ENCODE results near the gene PAPOLG. TPM values are rescaled to one million over a fixed set of nuclear protein-coding genes. Genes with fewer than 3 reads are reported as not detected.

PAPOLG gene
- total and polyA plus RNA-seq, 2 of the 13 experiments (the other 11 are each of a cell fraction or from before 2014, with no cell fraction given), result 10.1 to 10.4 TPM

GRCh38 chr2:60756097-60757087 is at the start of gene PAPOLG (continued):
- TF ChIP-seq MTF2 (CRISPR knock-in tag; IDR thresholded peaks at IDR 0.05; ENCODE audit: borderline replicate concordance) (no peak), SATB2 (CRISPR knock-in tag; IDR thresholded peaks at IDR 0.05) (no peak), KLF12 (CRISPR knock-in tag; IDR thresholded peaks at IDR 0.05; ENCODE audit: borderline replicate concordance) (0 out of 2 replicates have a peak, but pooled peaks have one; percentile 66), SALL1 (CRISPR knock-in tag; IDR thresholded peaks at IDR 0.05) (peak; percentile 51; the same call in 1 of the 2 replicates), FOXP4 (CRISPR knock-in tag; IDR thresholded peaks at IDR 0.05) (no peak), POLR2A (IDR thresholded peaks at IDR 0.05; ENCODE audit: insufficient read depth in 1 of 2, low read depth in 2 of 2, low read length in 2 of 2) (peak; percentile 87 to 95), RFX5 (IDR thresholded peaks at IDR 0.05; ENCODE audit: low read depth, low read length) (no peak), ZUFSP (CRISPR knock-in tag; IDR thresholded peaks at IDR 0.05; ENCODE audit: borderline replicate concordance) (no peak), ZHX2 (IDR thresholded peaks at IDR 0.05; ENCODE audit: low read depth) (0 out of 2 replicates have a peak, but pooled peaks have one; percentile 38), ZHX2 (CRISPR knock-in tag; IDR thresholded peaks at IDR 0.05; ENCODE audit: borderline replicate concordance) (no peak), ATRX (CRISPR knock-in tag; IDR thresholded peaks at IDR 0.05; ENCODE audit: borderline replicate concordance) (no peak), MYPOP (CRISPR knock-in tag; IDR thresholded peaks at IDR 0.05) (peak; percentile 77; the same call in 1 of the 2 replicates), ZIK1 (CRISPR knock-in tag; IDR thresholded peaks at IDR 0.05; ENCODE audit: borderline replicate concordance, low read depth) (no peak), NFE2 (CRISPR knock-in tag; IDR thresholded peaks at IDR 0.05) (no peak), ZNF543 (CRISPR knock-in tag; IDR thresholded peaks at IDR 0.05) (no peak)

All from HepG2 (cell line).